ENCODE data around the gene SNX24.

The SNX24 gene

DNA sequence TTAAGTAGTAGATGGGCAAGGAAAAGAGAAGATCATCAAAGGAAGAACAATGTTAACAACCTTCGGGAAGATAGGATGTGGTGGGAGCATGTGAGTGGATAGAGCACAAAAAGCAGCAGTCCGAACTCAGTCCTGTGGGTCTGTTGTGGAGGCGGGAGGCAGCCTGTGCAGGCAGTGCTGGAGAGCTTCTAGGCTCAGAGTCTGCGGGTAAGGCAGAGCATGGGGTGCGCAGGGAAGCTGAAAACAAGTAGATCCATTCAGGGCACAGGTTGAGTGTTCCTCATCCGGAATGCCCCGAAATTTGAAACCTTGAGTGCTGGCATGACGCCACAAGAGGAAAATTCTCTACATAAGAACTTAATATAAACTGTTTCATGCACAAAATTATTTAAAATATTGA, 106.2 kb downstream of the SNX24 start:
- Histone ChIP-seq H3K27ac (ENCODE audit: extremely low read depth, low read depth, low read length) (no peak overlapping the region), H3K36me3 (ENCODE audit: control insufficient read depth in 2 of 2, insufficient read depth in 1 of 2, low read length in 2 of 2) (no peaks in the 10 kb centered on the region), H3K4me3 (ENCODE audit: low read depth, low read length) (no peak overlapping the region), H3K9me3 (ENCODE audit: control insufficient read depth, insufficient read depth, low read depth, low read length) (no peaks in the 10 kb centered on the region), H3K4me1 (ENCODE audit: control insufficient read depth, insufficient read depth, low read length) (no peaks in the 10 kb centered on the region)
- ChIA-PET CTCF (interaction anchor here (1.8 kb wide), 1 partner anchor 27 kb away, joined by 5 read pairs; no protein-coding TSS in a partner anchor), POLR2A (no interaction called here)
- TF ChIP-seq GLI4 (tag by site-specific recombination; IDR thresholded peaks at IDR 0.05): no peak
- no peak for TF ChIP-seq ZNF140 (tag by site-specific recombination; IDR thresholded peaks at IDR 0.05)
- no peak for TF ChIP-seq ZNF521 (tag by site-specific recombination; IDR thresholded peaks at IDR 0.05)
- no peak for TF ChIP-seq WT1 (tag by site-specific recombination; IDR thresholded peaks at IDR 0.05)
- no peak for TF ChIP-seq ZNF174 (tag by site-specific recombination; IDR thresholded peaks at IDR 0.05)
- TF ChIP-seq PRDM6 (tag by site-specific recombination; IDR thresholded peaks at IDR 0.05): no peak
- no peak for TF ChIP-seq ZSCAN5A (tag by site-specific recombination; IDR thresholded peaks at IDR 0.05)
- TF ChIP-seq ZFHX2 (tag by site-specific recombination; conservative IDR thresholded peaks at IDR 0.05): no peak
- TF ChIP-seq ZBTB44 (tag by site-specific recombination; IDR thresholded peaks at IDR 0.05): no peak
- TF ChIP-seq ZNF664 (tag by site-specific recombination; IDR thresholded peaks at IDR 0.05): no peak
- TF ChIP-seq, protein P1, sequence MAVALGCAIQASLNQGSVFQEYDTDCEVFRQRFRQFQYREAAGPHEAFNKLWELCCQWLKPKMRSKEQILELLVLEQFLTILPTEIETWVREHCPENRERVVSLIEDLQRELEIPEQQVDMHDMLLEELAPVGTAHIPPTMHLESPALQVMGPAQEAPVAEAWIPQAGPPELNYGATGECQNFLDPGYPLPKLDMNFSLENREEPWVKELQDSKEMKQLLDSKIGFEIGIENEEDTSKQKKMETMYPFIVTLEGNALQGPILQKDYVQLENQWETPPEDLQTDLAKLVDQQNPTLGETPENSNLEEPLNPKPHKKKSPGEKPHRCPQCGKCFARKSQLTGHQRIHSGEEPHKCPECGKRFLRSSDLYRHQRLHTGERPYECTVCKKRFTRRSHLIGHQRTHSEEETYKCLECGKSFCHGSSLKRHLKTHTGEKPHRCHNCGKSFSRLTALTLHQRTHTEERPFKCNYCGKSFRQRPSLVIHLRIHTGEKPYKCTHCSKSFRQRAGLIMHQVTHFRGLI (tag by site-specific recombination; IDR thresholded peaks at IDR 0.05): no peak
- TF ChIP-seq ZNF335 (tag by site-specific recombination; conservative IDR thresholded peaks at IDR 0.05): no peak
- TF ChIP-seq ZNF473 (tag by site-specific recombination; IDR thresholded peaks at IDR 0.05): no peak
- TF ChIP-seq ZBTB20 (tag by site-specific recombination; IDR thresholded peaks at IDR 0.05): no peak
- TF ChIP-seq ZBTB21 (tag by site-specific recombination; IDR thresholded peaks at IDR 0.05): no peak
- TF ChIP-seq, protein P2, sequence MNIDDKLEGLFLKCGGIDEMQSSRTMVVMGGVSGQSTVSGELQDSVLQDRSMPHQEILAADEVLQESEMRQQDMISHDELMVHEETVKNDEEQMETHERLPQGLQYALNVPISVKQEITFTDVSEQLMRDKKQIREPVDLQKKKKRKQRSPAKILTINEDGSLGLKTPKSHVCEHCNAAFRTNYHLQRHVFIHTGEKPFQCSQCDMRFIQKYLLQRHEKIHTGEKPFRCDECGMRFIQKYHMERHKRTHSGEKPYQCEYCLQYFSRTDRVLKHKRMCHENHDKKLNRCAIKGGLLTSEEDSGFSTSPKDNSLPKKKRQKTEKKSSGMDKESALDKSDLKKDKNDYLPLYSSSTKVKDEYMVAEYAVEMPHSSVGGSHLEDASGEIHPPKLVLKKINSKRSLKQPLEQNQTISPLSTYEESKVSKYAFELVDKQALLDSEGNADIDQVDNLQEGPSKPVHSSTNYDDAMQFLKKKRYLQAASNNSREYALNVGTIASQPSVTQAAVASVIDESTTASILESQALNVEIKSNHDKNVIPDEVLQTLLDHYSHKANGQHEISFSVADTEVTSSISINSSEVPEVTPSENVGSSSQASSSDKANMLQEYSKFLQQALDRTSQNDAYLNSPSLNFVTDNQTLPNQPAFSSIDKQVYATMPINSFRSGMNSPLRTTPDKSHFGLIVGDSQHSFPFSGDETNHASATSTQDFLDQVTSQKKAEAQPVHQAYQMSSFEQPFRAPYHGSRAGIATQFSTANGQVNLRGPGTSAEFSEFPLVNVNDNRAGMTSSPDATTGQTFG (tag by site-specific recombination; IDR thresholded peaks at IDR 0.05; ENCODE audit: borderline replicate concordance): no peak
- no peak for TF ChIP-seq ZSCAN23 (tag by site-specific recombination; IDR thresholded peaks at IDR 0.05)
- TF ChIP-seq ZNF658 (tag by site-specific recombination; IDR thresholded peaks at IDR 0.05): no peak

- H3K4me3 ChIP-seq (ENCODE audit: low read depth, low read length): no peak overlapping the region
- peaks cover 5% of the 10 kb centered on the region for H3K4me1 ChIP-seq (ENCODE audit: control insufficient read depth, insufficient read depth, low read length)
- H3K27ac ChIP-seq (ENCODE audit: extremely low read depth, low read depth, low read length): no peak overlapping the region
- H3K9me3 ChIP-seq (ENCODE audit: control insufficient read depth, insufficient read depth, low read depth, low read length): no peaks in the 10 kb centered on the region
- ChIA-PET POLR2A (no interaction called here), CTCF (no interaction called here)
- no peaks in the 10 kb centered on the region for H3K36me3 ChIP-seq (ENCODE audit: control insufficient read depth in 2 of 2, insufficient read depth in 1 of 2, low read length in 2 of 2)
- TF ChIP-seq ZNF37A (tag by site-specific recombination; IDR thresholded peaks at IDR 0.05) (no peak), ZNF335 (tag by site-specific recombination; conservative IDR thresholded peaks at IDR 0.05) (no peak), ZNF585B (tag by site-specific recombination; IDR thresholded peaks at IDR 0.05) (no peak), ZNF558 (tag by site-specific recombination; IDR thresholded peaks at IDR 0.05) (peak; percentile 95), ZNF311 (tag by site-specific recombination; IDR thresholded peaks at IDR 0.05; ENCODE audit: borderline replicate concordance) (no peak)
Measured at GRCh38 chr5:122954719-122955118, 109.3 kb downstream of the SNX24 start.

Measured in HEK293 (cell line).